Measurements from ENCODE around the gene TTLL3. TPM values are rescaled to one million over a fixed set of nuclear protein-coding genes. Genes with fewer than 3 reads are reported as not detected.

The TTLL3 gene
- total and polyA plus RNA-seq, 4 donors, result 32.4 to 75.0 (median 48.6) TPM

DNA sequence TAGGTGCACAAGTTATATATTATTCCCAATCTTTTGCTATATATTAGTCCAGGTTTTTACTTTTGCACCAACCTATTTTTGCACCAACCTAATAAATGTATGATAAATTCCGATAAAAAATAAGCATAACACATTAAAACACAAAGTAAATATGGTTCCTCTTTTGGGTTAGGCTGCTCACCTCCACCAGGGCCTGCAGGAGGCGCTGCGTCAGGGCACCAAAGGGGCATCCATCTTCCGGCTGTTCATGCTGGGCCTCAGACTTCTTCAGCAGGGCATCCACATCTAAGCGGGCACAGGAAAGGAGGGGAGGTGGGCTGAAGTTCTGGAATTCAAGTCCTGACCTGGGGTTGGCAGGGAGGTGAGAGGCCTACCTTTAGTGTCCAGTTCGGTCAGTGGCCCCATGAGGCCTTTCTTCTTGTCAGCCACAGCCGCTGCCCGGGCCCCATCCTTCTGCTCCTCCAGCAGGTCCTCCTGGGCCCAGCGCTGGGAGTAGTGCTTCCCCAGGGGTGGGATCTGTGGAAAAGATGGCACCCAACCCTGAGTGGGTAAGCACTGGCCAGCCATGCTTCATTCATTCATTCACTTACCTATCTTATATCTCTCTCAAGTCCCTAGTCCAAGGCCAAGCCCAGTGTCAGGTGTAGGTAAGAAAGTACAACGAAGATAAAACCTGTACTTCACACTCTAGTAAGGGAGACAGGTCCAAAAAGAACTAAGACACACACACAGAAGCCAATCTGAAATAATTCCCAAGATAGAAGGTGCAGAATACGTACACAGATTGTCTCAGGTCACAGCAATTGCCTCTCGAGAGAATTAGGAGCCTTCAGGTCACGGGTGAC is 23.0 kb upstream of the TTLL3 start:
- WGBS (ENCODE audit: insufficient coverage), result 77% methylated on average over 8 of the region's 13 CpGs
- no peaks in the 10 kb centered on the region for H3K9me3 ChIP-seq (ENCODE audit: control insufficient read depth, insufficient read depth, low read length)
- H3K4me3 ChIP-seq (ENCODE audit: low read depth, low read length), result no peak overlapping the region
- H3K27ac ChIP-seq (ENCODE audit: low read depth, low read length), result no peak overlapping the region
- H3K4me1 ChIP-seq (ENCODE audit: control insufficient read depth, insufficient read depth, low read length), result peaks cover 10% of the 10 kb centered on the region
- H3K27me3 ChIP-seq (ENCODE audit: control insufficient read depth, insufficient read depth, low read length), result no peaks in the 10 kb centered on the region
- no peak for DNase-seq (ENCODE audit: low read depth in 4 of 6, low spot score in 6 of 6)
- H3K36me3 ChIP-seq (ENCODE audit: control insufficient read depth, insufficient read depth, low read length), result peaks cover 64% of the 10 kb centered on the region

DNA sequence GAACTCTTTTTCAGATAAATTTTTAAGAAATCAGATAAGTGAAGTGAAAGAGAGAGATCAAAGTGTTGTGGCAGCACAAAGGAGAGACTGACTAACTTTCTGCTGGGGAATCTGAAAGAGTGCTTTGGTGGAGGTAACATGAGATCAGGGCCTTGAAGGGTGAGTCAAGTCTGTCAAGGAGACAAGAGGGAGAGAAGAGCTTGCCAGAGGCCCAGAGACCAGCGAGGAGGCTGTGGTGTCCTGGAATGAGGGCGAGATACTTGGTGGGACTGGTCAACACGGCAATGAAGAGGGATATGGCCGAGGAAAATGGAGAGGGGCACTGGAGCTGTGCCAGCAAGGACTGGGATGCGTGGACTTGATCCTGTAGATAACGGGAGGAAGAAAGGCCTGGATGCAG is 22.3 kb upstream of the TTLL3 start:
- H3K27ac ChIP-seq (ENCODE audit: low read depth, low read length), result no peak overlapping the region

DNA sequence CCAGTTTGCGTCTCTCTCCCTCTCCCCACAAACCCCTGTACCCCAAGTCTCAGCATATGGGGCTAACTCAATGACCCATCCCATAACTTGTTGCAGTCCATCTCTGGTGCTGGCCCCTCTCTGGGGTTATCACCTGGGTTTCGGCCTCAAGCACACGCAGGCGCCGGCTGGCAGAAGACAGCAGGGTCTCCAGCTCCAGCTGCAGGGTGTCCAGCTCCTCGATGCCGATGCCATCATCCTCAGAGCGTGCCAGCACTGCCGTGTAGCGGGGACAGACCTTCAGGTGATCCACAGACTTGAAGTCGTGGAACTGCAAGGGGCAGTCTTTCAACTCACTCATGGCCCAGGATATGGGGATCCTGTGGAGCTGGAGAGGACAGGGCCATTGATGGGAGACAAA is 18.9 kb upstream of the TTLL3 start:
- DNase-seq (ENCODE audit: low read depth in 4 of 6, low spot score in 6 of 6), result no peak
- H3K36me3 ChIP-seq (ENCODE audit: control insufficient read depth, insufficient read depth, low read length), result peaks cover 45% of the 10 kb centered on the region
- no peak overlapping the region for H3K27ac ChIP-seq (ENCODE audit: low read depth, low read length)
- no peak overlapping the region for H3K4me3 ChIP-seq (ENCODE audit: low read depth, low read length)
- no peaks in the 10 kb centered on the region for H3K27me3 ChIP-seq (ENCODE audit: control insufficient read depth, insufficient read depth, low read length)
- H3K4me1 ChIP-seq (ENCODE audit: control insufficient read depth, insufficient read depth, low read length), result peaks cover 12% of the 10 kb centered on the region
- no peaks in the 10 kb centered on the region for H3K9me3 ChIP-seq (ENCODE audit: control insufficient read depth, insufficient read depth, low read length)
- WGBS (ENCODE audit: insufficient coverage), result 96% methylated on average over 7 of the region's 11 CpGs

More for the DNA sequence above, 22.3 kb upstream of the TTLL3 start:
- no peak for DNase-seq (ENCODE audit: low read depth in 4 of 6, low spot score in 6 of 6)
- peaks cover 10% of the 10 kb centered on the region for H3K4me1 ChIP-seq (ENCODE audit: control insufficient read depth, insufficient read depth, low read length)
- WGBS (ENCODE audit: insufficient coverage), result 80% methylated on average over 4 of the region's 6 CpGs
- H3K27me3 ChIP-seq (ENCODE audit: control insufficient read depth, insufficient read depth, low read length), result no peaks in the 10 kb centered on the region
- H3K36me3 ChIP-seq (ENCODE audit: control insufficient read depth, insufficient read depth, low read length), result peaks cover 57% of the 10 kb centered on the region
- no peak overlapping the region for H3K4me3 ChIP-seq (ENCODE audit: low read depth, low read length)
- no peaks in the 10 kb centered on the region for H3K9me3 ChIP-seq (ENCODE audit: control insufficient read depth, insufficient read depth, low read length)

DNA sequence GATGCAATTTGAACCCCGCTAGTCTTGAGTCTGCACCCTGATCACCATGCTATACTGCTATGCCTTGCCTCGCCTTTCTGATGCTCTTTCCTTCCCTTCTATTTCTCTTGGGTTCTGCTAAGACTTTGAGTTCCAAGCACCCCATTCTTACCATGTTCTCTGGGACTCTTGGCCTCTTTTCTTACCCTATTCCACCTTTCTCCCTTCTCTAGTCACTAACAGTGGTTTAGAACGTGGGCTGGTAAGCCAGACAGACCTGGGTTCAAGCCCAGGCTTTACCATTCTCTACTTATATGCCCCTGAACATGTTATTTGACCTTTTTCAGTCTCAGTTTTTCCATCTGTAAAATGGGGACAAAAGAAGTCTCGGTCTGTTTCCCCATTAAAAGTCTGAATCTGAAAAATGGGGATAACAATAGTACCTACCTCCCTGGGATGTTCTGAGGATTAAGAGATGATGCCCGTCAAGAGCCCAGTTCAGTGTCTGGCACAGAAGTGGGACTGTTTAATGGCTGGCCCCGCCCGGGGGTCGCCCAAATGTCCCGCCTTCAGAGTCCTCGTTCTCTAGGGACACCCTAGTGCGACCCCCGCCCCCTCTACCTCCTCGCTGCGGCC is 18.2 kb upstream of the TTLL3 start:
- DNase-seq (ENCODE audit: low read depth in 4 of 6, low spot score in 6 of 6), result no peak
- Histone ChIP-seq H3K4me1 (ENCODE audit: control insufficient read depth, insufficient read depth, low read length) (peaks cover 12% of the 10 kb centered on the region), H3K36me3 (ENCODE audit: control insufficient read depth, insufficient read depth, low read length) (peaks cover 46% of the 10 kb centered on the region)

DNA sequence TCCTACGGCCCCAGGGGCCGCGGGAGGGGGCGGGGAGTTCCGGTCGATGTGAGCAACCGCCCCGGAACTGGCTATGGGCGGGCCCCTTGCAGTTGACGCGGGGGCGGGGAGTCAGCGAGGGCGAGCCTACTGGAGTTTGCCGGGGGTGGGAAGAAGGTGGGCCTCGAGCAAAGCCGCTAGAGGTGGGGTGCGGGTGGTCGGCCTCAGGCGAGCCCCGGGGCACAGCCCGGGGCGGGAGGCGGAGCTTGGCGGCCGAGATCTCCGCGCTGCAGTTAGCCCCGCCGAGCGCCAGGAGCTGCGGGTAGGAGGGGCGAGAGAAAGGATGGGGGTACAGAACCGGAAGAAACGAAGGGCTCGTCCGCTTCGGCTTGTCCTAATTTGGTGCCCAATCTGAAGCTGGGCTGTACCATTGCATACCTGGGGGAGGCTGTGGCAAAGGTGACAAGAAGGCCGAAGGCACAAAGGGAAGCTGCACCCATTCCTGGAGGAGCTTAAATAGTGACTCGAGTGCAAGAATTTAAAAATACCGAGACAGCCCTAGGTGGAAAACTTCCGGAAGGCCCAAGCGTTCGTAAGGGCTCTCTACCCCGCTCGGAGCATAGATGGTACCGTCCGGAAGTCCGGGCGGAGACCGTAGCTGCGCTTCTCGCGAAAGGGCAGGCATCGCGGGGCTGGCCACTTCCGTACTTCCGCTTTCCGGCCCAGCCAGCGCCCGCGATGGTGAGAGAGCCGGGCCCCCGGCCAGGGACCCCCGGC is 17.5 kb upstream of the TTLL3 start, which contains the start of the genes ARPC4 and TADA3:
TSS of gene ARPC4 (plus strand) at position 678 of the 756 bp plus-strand sequence. CDS start at position 718, 40 bp downstream.
TSS of gene TADA3 (minus strand) at position 69 of the 756 bp plus-strand sequence. CDS start 1,007 bp downstream, outside the sequence.
- WGBS (ENCODE audit: insufficient coverage), result under 1% methylated on average over 61 of the region's 65 CpGs

More for the DNA sequence above, 18.2 kb upstream of the TTLL3 start:
- Histone ChIP-seq H3K27ac (ENCODE audit: low read depth, low read length) (peak overlapping the region; percentile 97), H3K27me3 (ENCODE audit: control insufficient read depth, insufficient read depth, low read length) (no peaks in the 10 kb centered on the region), H3K9me3 (ENCODE audit: control insufficient read depth, insufficient read depth, low read length) (no peaks in the 10 kb centered on the region), H3K4me3 (ENCODE audit: low read depth, low read length) (peak overlapping the region; percentile 93)
- WGBS (ENCODE audit: insufficient coverage), result 32% methylated on average over 7 of the region's 14 CpGs

DNA sequence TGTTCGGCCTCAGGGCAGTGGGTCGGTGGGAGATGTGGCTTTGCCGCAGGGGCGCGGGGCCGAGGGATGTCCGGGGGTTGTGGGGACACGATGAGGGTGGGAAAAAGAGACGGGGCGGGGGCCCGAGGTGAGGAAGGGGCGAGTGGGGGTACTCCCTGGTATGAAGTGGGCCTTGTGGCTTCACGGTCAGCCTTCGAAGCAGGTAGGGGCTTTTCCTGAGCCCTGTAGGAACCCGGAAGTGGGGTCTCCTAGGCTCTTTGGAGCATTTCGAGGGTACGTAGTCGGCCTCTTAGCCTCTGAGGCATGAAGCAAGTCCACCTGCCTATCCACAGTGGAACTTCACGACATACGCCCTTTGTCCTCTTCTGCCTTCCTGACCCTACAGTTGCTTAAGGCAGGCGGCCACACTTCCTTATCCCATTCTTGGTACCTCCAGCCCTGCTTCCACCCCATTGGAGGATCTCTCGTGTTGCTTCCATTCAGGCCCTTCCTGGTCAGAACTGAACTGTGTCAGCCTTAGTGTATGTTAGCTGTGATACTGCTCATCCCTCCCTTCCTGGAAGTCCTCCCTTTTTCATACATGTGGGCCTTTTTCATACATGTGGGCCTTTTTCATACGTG is 16.8 kb upstream of the TTLL3 start:
- H3K9me3 ChIP-seq (ENCODE audit: control insufficient read depth, insufficient read depth, low read length), result no peaks in the 10 kb centered on the region
- H3K36me3 ChIP-seq (ENCODE audit: control insufficient read depth, insufficient read depth, low read length), result peaks cover 46% of the 10 kb centered on the region
- H3K4me1 ChIP-seq (ENCODE audit: control insufficient read depth, insufficient read depth, low read length), result peaks cover 12% of the 10 kb centered on the region
- H3K4me3 ChIP-seq (ENCODE audit: low read depth, low read length), result peak overlapping the region; percentile 93
- DNase-seq (ENCODE audit: low read depth in 4 of 6, low spot score in 6 of 6), result no peak
- H3K27ac ChIP-seq (ENCODE audit: low read depth, low read length), result peak overlapping the region; percentile 97
- no peaks in the 10 kb centered on the region for H3K27me3 ChIP-seq (ENCODE audit: control insufficient read depth, insufficient read depth, low read length)
- 2% methylated on average over 20 of the region's 23 CpGs for WGBS (ENCODE audit: insufficient coverage)

More for the DNA sequence above, 17.5 kb upstream of the TTLL3 start, which contains the start of the genes ARPC4 and TADA3:
- H3K4me3 ChIP-seq (ENCODE audit: low read depth, low read length), result peak within 1 kb of the TSS; percentile 93
- H3K27me3 ChIP-seq (ENCODE audit: control insufficient read depth, insufficient read depth, low read length), result no peaks in the 10 kb centered on the region
- H3K4me1 ChIP-seq (ENCODE audit: control insufficient read depth, insufficient read depth, low read length), result peaks cover 12% of the 10 kb centered on the region
- no peaks in the 10 kb centered on the region for H3K9me3 ChIP-seq (ENCODE audit: control insufficient read depth, insufficient read depth, low read length)
- peaks cover 44% of the 10 kb centered on the region for H3K36me3 ChIP-seq (ENCODE audit: control insufficient read depth, insufficient read depth, low read length)
- peak within 1 kb of the TSS; percentile 97 for H3K27ac ChIP-seq (ENCODE audit: low read depth, low read length)
- peak; percentile 89 to 99 (median 96) for DNase-seq (ENCODE audit: low read depth in 4 of 6, low spot score in 6 of 6)

DNA sequence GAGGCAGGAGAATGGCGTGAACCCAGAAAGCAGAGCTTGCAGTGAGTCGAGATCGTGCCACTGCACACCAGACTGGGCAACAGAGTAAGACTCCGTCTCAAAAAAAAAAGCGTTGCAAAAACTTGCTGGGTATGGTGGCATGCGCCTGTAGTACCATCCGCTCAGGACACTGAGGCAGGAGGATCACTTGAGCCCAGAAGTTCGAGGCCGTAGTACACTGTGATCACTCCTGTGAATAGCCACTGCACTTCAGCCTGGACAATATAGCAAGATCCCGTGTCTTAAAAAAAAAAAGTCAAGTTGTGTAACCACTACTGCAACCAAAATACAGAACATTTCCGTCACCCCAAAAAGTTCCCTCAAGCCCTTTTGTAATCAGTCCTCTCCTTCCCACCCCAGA is 15.7 kb upstream of the TTLL3 start:
- no peaks in the 10 kb centered on the region for H3K9me3 ChIP-seq (ENCODE audit: control insufficient read depth, insufficient read depth, low read length)
- peaks cover 12% of the 10 kb centered on the region for H3K4me1 ChIP-seq (ENCODE audit: control insufficient read depth, insufficient read depth, low read length)
- WGBS (ENCODE audit: insufficient coverage), result 99% methylated on average over 10 of the region's 11 CpGs
- H3K36me3 ChIP-seq (ENCODE audit: control insufficient read depth, insufficient read depth, low read length), result peaks cover 45% of the 10 kb centered on the region
- H3K27ac ChIP-seq (ENCODE audit: low read depth, low read length), result no peak overlapping the region
- H3K4me3 ChIP-seq (ENCODE audit: low read depth, low read length), result no peak overlapping the region
- no peak for DNase-seq (ENCODE audit: low read depth in 4 of 6, low spot score in 6 of 6)
- no peaks in the 10 kb centered on the region for H3K27me3 ChIP-seq (ENCODE audit: control insufficient read depth, insufficient read depth, low read length)

DNA sequence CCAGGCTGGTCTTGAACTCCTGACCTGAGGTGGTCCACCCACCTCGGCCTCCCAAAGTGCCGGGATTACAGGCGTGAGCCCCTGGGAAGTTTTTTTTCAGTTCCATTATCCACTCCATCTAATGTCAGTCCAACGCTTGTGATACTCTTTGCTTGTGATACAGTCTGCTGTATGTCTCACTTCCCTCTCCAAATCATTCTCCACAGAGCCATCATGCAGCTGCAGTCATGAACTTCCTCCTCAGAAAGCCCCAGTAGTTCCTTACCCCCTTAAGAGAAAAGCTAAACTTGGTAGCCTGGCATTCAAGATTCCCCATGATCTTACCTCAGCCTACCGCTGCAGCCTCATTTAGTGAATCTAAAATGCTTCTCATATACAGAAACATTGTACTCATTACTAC is 14.9 kb upstream of the TTLL3 start:
- Histone ChIP-seq H3K36me3 (ENCODE audit: control insufficient read depth, insufficient read depth, low read length) (peaks cover 44% of the 10 kb centered on the region), H3K27ac (ENCODE audit: low read depth, low read length) (no peak overlapping the region), H3K4me1 (ENCODE audit: control insufficient read depth, insufficient read depth, low read length) (peaks cover 12% of the 10 kb centered on the region), H3K9me3 (ENCODE audit: control insufficient read depth, insufficient read depth, low read length) (no peaks in the 10 kb centered on the region), H3K4me3 (ENCODE audit: low read depth, low read length) (no peak overlapping the region), H3K27me3 (ENCODE audit: control insufficient read depth, insufficient read depth, low read length) (no peaks in the 10 kb centered on the region)
- DNase-seq (ENCODE audit: low read depth in 4 of 6, low spot score in 6 of 6), result no peak
- 77% methylated on average over 5 of the region's 5 CpGs for WGBS (ENCODE audit: insufficient coverage)
